K562 (cell line): ENCODE results near the gene MINK1. TPM values are rescaled to one million over a fixed set of nuclear protein-coding genes. Genes with fewer than 3 reads are reported as not detected.

Source experiments
- ATAC-seq: fragments of 200-7000 bp; cut with Tn5 transposase; 3 replicates; pipeline ENCODE4 v1.9.1; 2020; ENCODE audit warnings: moderate library complexity
- BruUV-seq: library from RNA; stranded (reverse); fragments of 400-500 nt; replicated peaks from 2 replicates; lab custom pipeline; 2021; lab: Mats Ljungman, UMichigan
- CTCF ChIA-PET: fragments of 300-600 bp; formaldehyde crosslinking; extraction: SDS; loops from one replicate; lab custom pipeline; 2021; ENCODE audit warnings: low intra/inter-chr PET ratio; lab: Yijun Ruan, JAX
- POLR2A ChIA-PET: fragments of 300-600, 350-650 bp; sonication (Branson Sonifier 250); formaldehyde crosslinking; extraction: SDS; loops from one replicate; lab custom pipeline; 2021; ENCODE audit warnings: antibody characterized with exemption, inconsistent platforms; lab: Yijun Ruan, JAX
- DNase-seq, 4 experiments: peaks; one replicate each; pipeline versions ENCODE4 v3.0.0 to v3.0.0-alpha.2; 2011 to 2018; ENCODE audit warnings: low spot score in 3 of 4, mixed read lengths in 3 of 4; ENCODE audit errors: extremely low read depth in 1 of 4
- FAIRE-seq: peaks from 2 replicates; lab custom pipeline; 2011; peaks lifted over from hg19 to GRCh38; lab: Jason Lieb, UNC
- H2AFZ ChIP-seq: 2 replicates; pipeline ENCODE4 v1.6.0; 2011; ENCODE audit warnings: low read depth, low read length, control low read depth, inconsistent platforms
- H3K27ac ChIP-seq: fragments of 200-600 bp; 3 replicates; pipeline ENCODE4 v1.8.0; 2011; ENCODE audit warnings: low read depth, mild to moderate bottlenecking, control low read depth, inconsistent platforms, low read length, moderate library complexity, mixed read lengths; ENCODE audit errors: extremely low read depth
- H3K27me3 ChIP-seq, 2 experiments: fragments of 300-600 bp in 1 of 2; 2 replicates in 1 of 2; 3 replicates in 1 of 2; pipeline versions ENCODE4 v1.6.0 to v1.8.0; 2011; ENCODE audit warnings: inconsistent platforms in 2 of 2, low read length in 2 of 2, mild to moderate bottlenecking in 1 of 2, mixed read lengths in 1 of 2, moderate library complexity in 1 of 2; ENCODE audit not compliant: control insufficient read depth in 2 of 2, insufficient read depth in 2 of 2
- H3K36me3 ChIP-seq: fragments of 300-600 bp; 3 replicates; pipeline ENCODE4 v1.8.0; 2011; ENCODE audit warnings: mild to moderate bottlenecking, low read length, inconsistent platforms; ENCODE audit not compliant: control insufficient read depth, insufficient read depth
- H3K4me1 ChIP-seq, 2 experiments: fragments of 200-600 bp in 1 of 2; replicated peaks in 1 of 2; 2 replicates in 1 of 2; 3 replicates in 1 of 2; pipeline versions ENCODE4 v1.5.1 to v1.8.0; 2011; ENCODE audit warnings: inconsistent platforms in 2 of 2, low read length in 2 of 2, mild to moderate bottlenecking in 1 of 2, mixed read lengths in 1 of 2, moderate library complexity in 1 of 2; ENCODE audit not compliant: control insufficient read depth in 2 of 2, insufficient read depth in 2 of 2
- H3K4me2 ChIP-seq: 2 replicates; pipeline ENCODE4 v1.6.1; 2011; ENCODE audit warnings: low read length, control low read depth, inconsistent platforms, mixed read lengths; ENCODE audit not compliant: insufficient read depth
- H3K4me3 ChIP-seq: fragments of 200-600 bp; sonication (generic), shearing (Covaris generic); 2 replicates; pipeline ENCODE4 v1.5.1; 2016; ENCODE audit warnings: control low read depth, inconsistent platforms
- H3K79me2 ChIP-seq: fragments of 200-600 bp; 3 replicates; pipeline ENCODE4 v1.8.0; 2011; ENCODE audit warnings: low read length, inconsistent platforms; ENCODE audit not compliant: control insufficient read depth, insufficient read depth
- H3K9ac ChIP-seq, 2 experiments: 2 replicates each; pipeline versions ENCODE4 v1.6.0 to v1.6.1; 2011; ENCODE audit warnings: low read depth in 2 of 2, low read length in 2 of 2, control low read depth in 1 of 2, inconsistent platforms in 1 of 2, mild to moderate bottlenecking in 1 of 2, mixed read lengths in 1 of 2; ENCODE audit not compliant: insufficient read depth in 1 of 2
- H3K9me1 ChIP-seq: one replicate; pipeline ENCODE4 v1.6.0; 2011; ENCODE audit warnings: inconsistent platforms, mild to moderate bottlenecking, low read length, moderate library complexity; ENCODE audit not compliant: control insufficient read depth, insufficient read depth
- H3K9me3 ChIP-seq: replicated peaks from 2 replicates; pipeline ENCODE4 v1.5.1; 2011; ENCODE audit warnings: low read depth, low read length, inconsistent platforms; ENCODE audit not compliant: control insufficient read depth, insufficient read depth
- H4K20me1 ChIP-seq: replicated peaks from 2 replicates; pipeline ENCODE4 v1.6.1; 2011; ENCODE audit warnings: low read length, inconsistent platforms, mixed read lengths; ENCODE audit not compliant: control insufficient read depth, insufficient read depth
- CTCF ChIP-seq, 3 experiments: IDR thresholded peaks in 2 of 3; conservative IDR thresholded peaks in 1 of 3; 2 replicates each; pipeline ENCODE4 v1.5.1; 2011 to 2012; ENCODE audit warnings: low read length in 3 of 3, mild to moderate bottlenecking in 3 of 3, control low read depth in 2 of 3, improper control_type of control experiment in 1 of 3, inconsistent platforms in 1 of 3, low read depth in 1 of 3, mixed read lengths in 1 of 3, moderate library complexity in 1 of 3; ENCODE audit not compliant: insufficient read depth in 2 of 3
- ESRRA ChIP-seq: fragments of 450-650 bp; IDR thresholded peaks from 2 replicates; pipeline ENCODE4 v1.6.1; 2014; ENCODE audit warnings: low read depth, mild to moderate bottlenecking, moderate library complexity, borderline replicate concordance
- RBM22 ChIP-seq: fragments of 200-400 bp; formaldehyde crosslinking; IDR thresholded peaks from 2 replicates; pipeline ENCODE4 v1.6.1; 2018; ENCODE audit warnings: low read length, low read depth; ENCODE audit not compliant: poor library complexity, severe bottlenecking
- ZBTB40 ChIP-seq, 2 experiments: fragments of 450-650 bp in 1 of 2; sonication (generic) in 1 of 2; formaldehyde crosslinking in 1 of 2; IDR thresholded peaks; 2 replicates each; pipeline versions ENCODE4 v1.7.1 to v1.9.0; 2016 to 2022; ENCODE audit warnings: inconsistent platforms in 1 of 2, mild to moderate bottlenecking in 1 of 2, missing genetic modification reagents in 1 of 2
- ZBTB7A ChIP-seq: IDR thresholded peaks from 2 replicates; pipeline ENCODE4 v1.6.1; 2011; ENCODE audit warnings: low read depth, mild to moderate bottlenecking, low read length, moderate library complexity, borderline replicate concordance; ENCODE audit not compliant: control insufficient read depth
- WGBS: fragments of 100-300 bp; shearing (Covaris generic); methylation state at CpG from one replicate; pipeline ENCODE4 v1.1.6; 2016; ENCODE audit warnings: low coverage, mixed read lengths; ENCODE audit not compliant: insufficient coverage; ENCODE audit errors: missing lambda C conversion rate; 5-methylcytosine and 5-hydroxymethylcytosine counted together
- in situ Hi-C: fragments of 300-500 bp; cut with MboI; formaldehyde crosslinking; loops from 4 replicates; pipeline ENCODE4 v1.15.0; 2018; ENCODE audit warnings: inconsistent platforms, mixed read lengths
- intact Hi-C: fragments of 100-400 bp; cut with micrococcal nuclease; formaldehyde crosslinking; loops from 2 replicates; pipeline ENCODE4 v1.14.2; 2022
- polyA plus RNA-seq, 8 experiments: library from polyadenylated mRNA; depleted of rRNA in 4 of 8; stranded (reverse) in 5 of 8; unstranded in 3 of 8; fragments of >200 nt; fragmentation: Nextera tagmentation in 2 of 8; fragmentation: Illumina TruSeq in 1 of 8; extraction: Ambion mirVana in 2 of 8; extraction: Trizol in 1 of 8; gene quantifications; 2 replicates each; pipeline versions ENCODE4 v1.2.1 to v1.2.3, GENCODE V29; 2011 to 2014; ENCODE audit warnings: inconsistent platforms in 1 of 8, missing spikeins in 1 of 8
- total RNA-seq, 7 experiments: library from RNA; depleted of rRNA in 6 of 7; stranded (reverse); fragments of >200 nt in 6 of 7; fragmentation: Illumina TruSeq in 2 of 7; extraction: Trizol in 2 of 7; gene quantifications; 2 replicates each; pipeline versions ENCODE4 v1.2.1 to v1.2.3, GENCODE V29; 2011 to 2021; ENCODE audit warnings: low replicate concordance in 1 of 7

The MINK1 gene
- total and polyA plus RNA-seq, 9 of the 15 experiments (the other 6 are each of a cell fraction or from before 2014, with no cell fraction given): 0.11 to 54.2 (median 14.9) TPM

DNA sequence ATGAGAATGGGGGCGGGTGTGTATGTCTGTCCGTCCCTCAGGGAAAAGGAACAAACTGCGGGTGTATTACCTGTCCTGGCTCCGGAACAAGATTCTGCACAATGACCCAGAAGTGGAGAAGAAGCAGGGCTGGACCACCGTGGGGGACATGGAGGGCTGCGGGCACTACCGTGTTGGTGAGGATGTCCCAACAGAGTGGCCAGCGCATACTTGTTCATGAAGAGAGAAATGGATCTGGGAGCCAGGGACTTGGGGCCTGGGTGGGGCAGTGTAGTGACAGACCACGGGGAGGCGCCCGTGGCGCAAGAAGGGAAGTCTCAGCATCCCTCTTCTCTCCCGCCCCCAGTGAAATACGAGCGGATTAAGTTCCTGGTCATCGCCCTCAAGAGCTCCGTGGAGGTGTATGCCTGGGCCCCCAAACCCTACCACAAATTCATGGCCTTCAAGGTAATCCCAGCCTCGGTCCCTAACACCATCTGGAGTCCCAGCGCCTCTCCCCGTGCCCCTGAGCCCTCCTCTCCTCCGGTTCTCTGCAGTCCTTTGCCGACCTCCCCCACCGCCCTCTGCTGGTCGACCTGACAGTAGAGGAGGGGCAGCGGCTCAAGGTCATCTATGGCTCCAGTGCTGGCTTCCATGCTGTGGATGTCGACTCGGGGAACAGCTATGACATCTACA is 62.7 kb downstream of the MINK1 start:
- Histone ChIP-seq H3K4me1 (peaks cover 0 to 19% of the 10 kb centered on the region in 2 experiments; a peak in 2 of 5 replicates), H3K4me2 (no peak overlapping the region), H3K9me3 (no peaks in the 10 kb centered on the region), H3K27me3 (no peaks in the 10 kb centered on the region), H3K27ac (no peak overlapping the region), H3K9me1 (no peaks in the 10 kb centered on the region), H2AFZ (no peak overlapping the region), H3K4me3 (no peak overlapping the region), H3K36me3 (peaks cover 58% of the 10 kb centered on the region; the same call in 2 of the 3 replicates), H3K9ac (no peak overlapping the region), H3K79me2 (no peaks in the 10 kb centered on the region), H4K20me1 (no peaks in the 10 kb centered on the region)
- FAIRE-seq (no peak), ATAC-seq (peak; percentile 71), DNase-seq (peak; percentile 22 to 32 (median 29))
- POLR2A ChIA-PET: interaction anchor here (0.7 kb wide), 1 partner anchor 1255 kb away, joined by 3 read pairs; no protein-coding TSS in a partner anchor
- 88% methylated on average over 9 of the region's 27 CpGs for WGBS
- BruUV-seq: TSS peak; percentile 51
- CTCF ChIA-PET: no interaction called here
- in situ Hi-C loops (no loop called here), intact Hi-C loops (no loop called here)
- TF ChIP-seq RBM22 (peak; percentile 36), CTCF (IDR thresholded peaks at IDR 0.05 in 2 of 3, conservative IDR thresholded peaks at IDR 0.05 in 1 of 3; ENCODE audit: insufficient read depth in 2 of 3, low read depth in 1 of 3, low read length in 3 of 3) (peak; percentile 19 to 29 (median 23); a peak in 3 of 6 replicates), ZBTB7A (0 out of 2 replicates have a peak, but pooled peaks have one; percentile 13), ZBTB40 (IDR thresholded peaks at IDR 0.05) (no peak), ZBTB40 (CRISPR knock-in tag; IDR thresholded peaks at IDR 0.05) (no peak), ESRRA (peak; percentile 85)
